Fibroblast of mammary gland (primary cell): Measurements from ENCODE around the gene HNRNPH3.

Source experiments
- DNase-seq: peaks from one replicate; pipeline ENCODE4 v3.0.0-alpha.2; 2010; ENCODE audit warnings: low read depth
- H3K4me3 ChIP-seq: 2 replicates; pipeline ENCODE4 v1.5.1; 2011; ENCODE audit warnings: low read depth, mild to moderate bottlenecking, low read length, moderate library complexity; ENCODE audit not compliant: control insufficient read depth
- CTCF ChIP-seq: conservative IDR thresholded peaks from 2 replicates; pipeline ENCODE4 v1.5.1; 2011; ENCODE audit warnings: low read depth, low read length, inconsistent platforms; ENCODE audit not compliant: control insufficient read depth, insufficient read depth

Gene HNRNPH3

GRCh38 chr10:68332259-68333057, 594 bp downstream of the HNRNPH3 start, which contains the start of gene PBLD:
PBLD (minus strand) TSS chr10:68332928; CDS start chr10:68306844, 26,084 bp downstream.
- peak; percentile 43 for TF ChIP-seq CTCF
- peak within 1 kb of the TSS; percentile 91 for H3K4me3 ChIP-seq
- DNase-seq, result peak; percentile 75

- H3K4me3 ChIP-seq, result peak overlapping the region; percentile 91
- TF ChIP-seq CTCF, result no peak
- DNase-seq, result peak; percentile 64
These were observed 1.2 kb downstream of the HNRNPH3 start for GRCh38 chr10:68333058-68333395.

GRCh38 chr10:68333440-68334431, 1.9 kb downstream of the HNRNPH3 start:
- peak overlapping the region; percentile 91 for H3K4me3 ChIP-seq
- DNase-seq, result peak; percentile 12
- TF ChIP-seq CTCF, result no peak

GRCh38 chr10:68334672-68335467, 3.0 kb downstream of the HNRNPH3 start:
- TF ChIP-seq CTCF, result no peak
- DNase-seq, result no peak
- peak overlapping the region; percentile 91 for H3K4me3 ChIP-seq

GRCh38 chr10:68336754-68337351, 5.0 kb downstream of the HNRNPH3 start:
- no peak overlapping the region for H3K4me3 ChIP-seq
- no peak for TF ChIP-seq CTCF
- no peak for DNase-seq
